Calu3 (cell line): ENCODE data around the gene PDGFRB. TPM values are rescaled to one million over a fixed set of nuclear protein-coding genes. Genes with fewer than 3 reads are reported as not detected.

Source experiments
- BruUV-seq: library from RNA; stranded (reverse); fragments of 400-500 nt; replicated peaks from 2 replicates; lab custom pipeline; 2021; lab: Mats Ljungman, UMichigan
- CTCF ChIA-PET: fragments of 300-600 bp; sonication (Branson Sonifier 250); formaldehyde crosslinking; loops from one replicate; lab custom pipeline; 2022; ENCODE audit warnings: antibody characterized with exemption; lab: Charles Lee
- DNase-seq: peaks from one replicate; pipeline ENCODE4 v3.0.0; 2022
- H3K27ac Mint-ChIP-seq: one replicate; pipeline ENCODE4 v1.8.0; 2022; ENCODE audit warnings: mixed read lengths; ENCODE audit not compliant: unreplicated experiment
- H3K27me3 Mint-ChIP-seq: one replicate; pipeline ENCODE4 v1.8.0; 2022; ENCODE audit warnings: mixed read lengths; ENCODE audit not compliant: unreplicated experiment
- H3K36me3 Mint-ChIP-seq: one replicate; pipeline ENCODE4 v1.8.0; 2022; ENCODE audit warnings: mild to moderate bottlenecking, moderate library complexity, mixed read lengths; ENCODE audit not compliant: insufficient read depth, unreplicated experiment
- H3K4me1 Mint-ChIP-seq: one replicate; pipeline ENCODE4 v1.8.0; 2022; ENCODE audit warnings: mild to moderate bottlenecking, low read depth, mixed read lengths; ENCODE audit not compliant: unreplicated experiment
- H3K4me3 Mint-ChIP-seq: one replicate; pipeline ENCODE4 v1.8.0; 2022; ENCODE audit warnings: mild to moderate bottlenecking, low read depth, moderate library complexity, mixed read lengths; ENCODE audit not compliant: unreplicated experiment
- H3K9me3 Mint-ChIP-seq: one replicate; pipeline ENCODE4 v1.8.0; 2022; ENCODE audit warnings: low read depth, mixed read lengths; ENCODE audit not compliant: unreplicated experiment
- CTCF ChIP-seq: fragments of 200-600 bp; IDR thresholded peaks from one replicate; pipeline ENCODE4 v1.8.0; 2022; ENCODE audit warnings: antibody characterized with exemption; ENCODE audit not compliant: unreplicated experiment
- intact Hi-C: fragments of 100-400 bp; cut with micrococcal nuclease; formaldehyde crosslinking; loops from one replicate; pipeline ENCODE4 v1.10.0; 2022; ENCODE audit not compliant: unreplicated experiment
- total RNA-seq: library from RNA; stranded (reverse); gene quantifications from 2 replicates; pipeline ENCODE4 v1.2.3, GENCODE V29; 2022

The PDGFRB gene
- total RNA-seq, 1 experiment from 2014 or later: not detected

GRCh38 chr5:150156540-150156939, 895 bp upstream of the PDGFRB start:
- H3K4me1 Mint-ChIP-seq: peaks cover 7% of the 10 kb centered on the region
- H3K27ac Mint-ChIP-seq: no peak overlapping the region
- intact Hi-C loops: no loop called here
- H3K9me3 Mint-ChIP-seq: no peaks in the 10 kb centered on the region
- H3K27me3 Mint-ChIP-seq: peaks cover 64% of the 10 kb centered on the region
- DNase-seq: no peak
- H3K4me3 Mint-ChIP-seq: no peak overlapping the region
- CTCF ChIA-PET: no interaction called here
- BruUV-seq: no TSS peak
- no peak for TF ChIP-seq CTCF
- H3K36me3 Mint-ChIP-seq: no peaks in the 10 kb centered on the region

DNA sequence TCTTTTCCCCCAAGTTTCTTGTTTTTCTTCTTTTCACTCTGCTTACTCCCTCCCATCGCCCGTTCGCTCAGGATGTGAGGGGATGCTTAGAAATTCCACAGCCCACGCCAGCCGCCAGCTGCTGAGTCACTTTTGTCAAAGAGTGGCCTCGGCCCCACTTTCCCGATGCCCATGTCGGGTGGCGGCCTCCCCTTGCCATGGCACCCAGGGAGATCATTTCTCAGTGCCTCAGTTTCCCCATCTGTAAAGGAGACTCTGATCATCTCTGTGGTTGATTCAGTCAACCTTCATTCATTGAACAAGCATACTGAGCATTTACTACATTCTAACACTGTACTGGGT, 353 bp upstream of the PDGFRB start:
- Mint-ChIP-seq H3K36me3 (no peaks in the 10 kb centered on the region), H3K9me3 (no peaks in the 10 kb centered on the region), H3K4me3 (no peak overlapping the region), H3K27ac (no peak overlapping the region), H3K27me3 (peaks cover 64% of the 10 kb centered on the region), H3K4me1 (peaks cover 2% of the 10 kb centered on the region)
- CTCF ChIA-PET: no interaction called here
- no peak for TF ChIP-seq CTCF
- BruUV-seq: no TSS peak
- DNase-seq: no peak
- intact Hi-C loops: no loop called here

GRCh38 chr5:150154618-150155128, 972 bp downstream of the PDGFRB start:
- no peak overlapping the region for H3K27ac Mint-ChIP-seq
- TF ChIP-seq CTCF: no peak
- intact Hi-C loops: no loop called here
- H3K27me3 Mint-ChIP-seq: peaks cover 64% of the 10 kb centered on the region
- DNase-seq: no peak
- H3K4me1 Mint-ChIP-seq: no peaks in the 10 kb centered on the region
- no peak overlapping the region for H3K4me3 Mint-ChIP-seq
- CTCF ChIA-PET: no interaction called here
- BruUV-seq: no TSS peak
- no peaks in the 10 kb centered on the region for H3K9me3 Mint-ChIP-seq
- H3K36me3 Mint-ChIP-seq: no peaks in the 10 kb centered on the region

- CTCF ChIA-PET: no interaction called here
- Mint-ChIP-seq H3K4me3 (no peak overlapping the region), H3K27ac (no peak overlapping the region), H3K27me3 (peaks cover 69% of the 10 kb centered on the region), H3K36me3 (no peaks in the 10 kb centered on the region), H3K9me3 (no peaks in the 10 kb centered on the region), H3K4me1 (no peaks in the 10 kb centered on the region)
- TF ChIP-seq CTCF: no peak
- no peak for DNase-seq
- BruUV-seq: no TSS peak
- intact Hi-C loops: no loop called here
Measured at GRCh38 chr5:150153957-150154617, 1.6 kb downstream of the PDGFRB start.
